HG02588 (cell line): ENCODE results near the gene MYRIP.

Experiments used
- ATAC-seq: cut with Tn5 transposase; IDR thresholded peaks from one replicate; pipeline ENCODE4 v1.9.1; 2021; ENCODE audit warnings: mild to moderate bottlenecking, moderate library complexity; ENCODE audit not compliant: unreplicated experiment

The MYRIP gene

DNA sequence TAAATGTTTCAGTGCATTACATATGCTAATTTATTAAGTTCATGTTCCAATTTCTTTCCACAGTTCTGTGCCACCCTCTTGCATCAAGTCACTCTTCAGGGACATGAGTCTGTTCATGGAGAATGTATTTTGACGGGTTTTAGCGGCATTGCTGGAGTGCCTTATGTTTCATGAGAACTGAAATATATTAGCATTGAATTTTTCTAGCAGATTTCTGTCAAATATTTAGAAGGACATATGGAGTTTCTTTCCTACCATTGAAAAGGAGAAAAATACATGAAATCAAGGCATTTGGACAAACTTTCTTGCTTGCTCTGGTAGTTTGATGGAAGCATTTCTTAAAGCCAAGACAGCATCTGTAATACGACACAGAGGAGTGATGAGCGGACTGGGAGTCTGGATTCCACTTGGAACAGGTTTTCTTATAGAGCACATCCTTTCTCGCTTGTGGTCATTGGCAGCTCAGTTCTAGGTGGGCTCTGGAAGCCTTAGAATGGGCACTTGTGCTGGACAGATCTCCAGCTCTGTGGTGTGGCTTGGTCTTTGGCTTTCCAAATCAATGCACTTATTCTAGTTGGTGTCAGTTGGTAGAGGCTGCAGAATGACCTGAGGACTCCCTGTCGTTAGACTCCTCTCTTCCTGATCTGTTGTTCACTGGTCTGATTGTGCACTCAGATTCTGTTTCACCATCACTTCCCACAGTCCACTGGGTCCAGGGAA, 415.5 kb downstream of the MYRIP start:
- no peak for ATAC-seq

DNA sequence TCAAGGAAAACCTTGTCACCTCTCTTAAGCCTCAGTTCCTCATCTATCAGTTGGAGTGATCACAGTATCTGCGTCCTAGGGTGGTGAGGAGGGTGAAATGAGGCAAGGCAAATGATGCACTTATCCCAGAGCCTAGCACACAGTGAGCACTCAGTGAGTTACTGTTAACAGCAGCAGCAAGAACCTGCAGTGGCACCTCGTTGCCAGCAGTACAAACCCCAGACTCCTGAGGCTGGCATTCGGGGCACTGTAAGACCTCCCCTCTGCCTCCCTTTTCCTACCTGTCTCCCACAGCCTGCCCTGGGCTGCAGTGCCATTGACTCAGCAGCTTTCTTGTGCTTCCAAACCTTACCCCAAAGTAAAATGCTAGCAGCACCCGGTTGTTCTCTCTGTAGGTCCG, 417.2 kb downstream of the MYRIP start:
- ATAC-seq = no peak

DNA sequence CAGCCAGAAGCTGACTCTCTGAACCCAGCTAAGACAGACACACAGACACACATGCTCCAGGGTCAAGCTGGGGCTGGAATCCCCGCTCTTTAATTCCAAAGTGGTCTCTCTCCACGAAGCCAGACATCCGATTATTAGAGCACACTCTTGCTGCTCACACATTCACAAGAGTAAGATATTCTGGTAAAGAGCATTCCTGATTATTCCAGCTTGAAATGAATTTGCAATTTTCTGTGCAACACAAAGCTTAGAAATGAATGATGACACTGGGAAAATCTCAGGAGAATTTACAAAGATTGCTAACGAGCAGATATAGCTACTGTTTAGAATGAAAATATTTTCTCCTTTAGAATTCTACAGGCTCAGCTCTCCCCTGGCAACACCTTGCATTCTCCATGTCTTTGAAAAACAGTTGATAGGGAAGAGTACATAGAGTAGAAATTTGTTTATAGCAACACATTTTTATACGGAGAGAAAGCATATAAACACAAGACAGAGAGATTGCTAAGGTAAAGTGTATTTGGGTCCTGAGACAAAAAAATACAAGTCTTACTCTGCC, 419.5 kb downstream of the MYRIP start:
- no peak for ATAC-seq

DNA sequence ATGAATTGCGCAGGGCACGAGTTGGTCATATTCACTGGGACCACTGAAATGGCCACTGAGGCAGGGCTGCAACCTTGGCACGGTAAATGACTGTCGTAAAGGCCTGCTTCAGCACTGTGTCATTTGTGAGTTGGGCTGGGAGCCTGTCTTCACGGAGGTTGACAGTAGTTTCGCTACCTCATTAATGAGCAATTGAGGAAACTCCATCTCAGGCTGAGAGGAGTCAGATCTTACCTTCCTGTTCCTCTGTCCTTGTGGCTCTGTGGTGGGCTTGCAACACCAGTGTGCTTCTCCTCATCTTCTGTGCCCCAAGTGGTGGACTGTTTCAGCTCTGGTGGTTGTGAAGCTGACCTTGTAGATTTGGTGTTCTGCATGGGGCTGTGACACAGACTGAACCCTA, 420.0 kb downstream of the MYRIP start:
- ATAC-seq = no peak

DNA sequence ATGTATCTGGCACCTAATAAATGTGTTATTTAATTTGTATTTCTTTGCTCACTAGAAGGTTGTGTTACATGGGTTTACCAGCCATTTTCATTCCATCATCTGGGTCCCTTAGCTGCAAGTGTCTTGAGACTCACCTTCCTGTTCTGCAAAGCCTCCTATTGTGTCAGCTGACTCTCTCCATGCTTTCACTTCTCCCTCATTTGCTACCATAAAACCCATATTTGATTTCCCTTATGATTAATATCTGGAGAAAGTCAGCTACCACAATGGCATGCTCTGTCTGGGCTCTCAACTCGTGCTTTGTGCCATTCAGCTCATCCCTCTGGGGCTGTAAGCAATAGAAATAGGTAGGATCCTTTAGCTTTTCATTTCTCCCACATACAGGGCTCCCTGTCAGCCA, 420.6 kb downstream of the MYRIP start:
- ATAC-seq = no peak

DNA sequence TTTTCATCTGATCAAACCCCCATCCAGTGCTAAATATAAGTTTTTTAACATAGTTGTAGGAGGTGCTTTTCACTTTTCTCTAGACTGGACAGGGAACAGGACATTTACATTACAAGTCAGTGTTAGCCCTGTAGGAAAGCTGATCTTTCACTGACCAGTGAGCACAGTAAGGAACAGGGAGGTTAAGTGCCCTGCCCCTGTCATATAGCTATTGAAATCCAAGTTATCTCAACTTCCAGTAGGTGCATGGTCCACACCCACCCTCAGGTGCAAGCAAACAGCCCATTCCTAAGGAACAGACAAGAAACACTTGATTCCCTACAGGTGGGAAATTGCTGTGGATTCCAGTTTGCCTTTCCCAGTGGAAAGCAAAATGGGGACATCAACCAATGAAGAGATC, 421.0 kb downstream of the MYRIP start:
- ATAC-seq = no peak

DNA sequence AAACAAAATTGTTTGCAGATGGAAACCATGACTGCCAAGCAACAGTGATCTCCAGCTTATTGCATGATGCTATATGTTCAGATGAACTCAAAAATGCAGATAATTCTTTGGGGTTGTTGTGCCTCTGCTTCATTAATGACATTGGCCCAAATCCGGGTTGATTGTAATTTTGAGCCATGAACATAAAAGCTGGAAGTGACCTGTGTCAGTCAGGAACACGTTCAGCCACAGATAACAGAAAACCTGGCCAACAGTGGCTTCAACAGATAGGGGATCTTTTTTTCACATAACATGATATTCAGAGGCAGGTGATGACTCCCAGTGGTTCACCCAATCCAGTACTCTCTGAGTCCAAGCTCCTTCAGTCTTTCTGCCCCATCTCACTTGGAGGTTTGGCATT, 423.2 kb downstream of the MYRIP start:
- no peak for ATAC-seq

DNA sequence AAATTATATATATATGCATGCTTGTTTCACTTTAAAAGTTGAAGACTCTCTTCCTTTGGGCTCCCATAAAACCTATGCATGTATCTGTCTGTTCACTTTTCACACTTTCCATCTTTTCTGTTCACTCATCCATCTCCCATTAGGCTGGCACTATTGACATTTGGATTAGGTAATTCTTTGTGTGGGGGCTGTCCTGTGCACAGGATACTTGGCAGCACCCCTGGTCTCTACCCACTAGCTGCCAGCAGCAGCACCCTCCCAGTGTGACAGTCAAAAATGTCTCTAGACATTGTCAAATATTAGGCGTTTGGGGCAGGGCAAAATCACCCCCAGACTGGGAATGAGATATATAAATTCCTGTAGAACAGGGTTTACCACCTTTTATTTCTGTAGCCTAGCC, 427.8 kb downstream of the MYRIP start:
- no peak for ATAC-seq

DNA sequence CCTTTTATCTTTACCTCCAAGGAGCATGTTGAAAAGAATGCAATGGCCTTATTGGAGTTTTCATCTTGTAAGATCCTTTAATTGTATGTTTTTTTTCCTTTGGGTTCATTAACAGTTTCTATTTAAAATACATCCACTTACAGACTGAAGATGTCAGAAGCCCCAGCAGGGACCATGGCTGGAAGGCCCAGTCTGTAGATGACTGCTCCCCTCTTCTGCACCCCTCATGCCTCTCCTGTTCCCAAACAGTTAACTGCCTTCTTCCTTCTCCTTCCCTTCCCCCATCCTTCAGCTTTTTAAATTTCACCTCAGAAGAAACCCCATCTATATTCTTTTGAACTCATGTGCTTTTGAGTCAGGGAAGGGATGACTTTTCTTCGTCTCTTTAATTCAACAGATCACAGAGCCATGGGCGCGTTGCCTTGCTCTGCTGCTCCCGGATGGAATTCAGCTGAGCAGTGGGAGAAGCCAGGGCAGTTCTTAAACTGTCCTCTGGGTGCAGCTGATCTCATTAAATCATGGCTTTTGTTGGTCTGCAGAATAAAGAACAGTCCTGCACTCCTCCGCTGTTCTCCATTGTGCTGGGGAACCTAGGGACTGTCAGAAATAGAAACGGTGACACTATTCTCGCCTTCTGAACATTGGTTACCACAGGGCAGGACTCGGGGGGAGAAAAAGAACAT, 428.6 kb downstream of the MYRIP start:
- no peak for ATAC-seq

DNA sequence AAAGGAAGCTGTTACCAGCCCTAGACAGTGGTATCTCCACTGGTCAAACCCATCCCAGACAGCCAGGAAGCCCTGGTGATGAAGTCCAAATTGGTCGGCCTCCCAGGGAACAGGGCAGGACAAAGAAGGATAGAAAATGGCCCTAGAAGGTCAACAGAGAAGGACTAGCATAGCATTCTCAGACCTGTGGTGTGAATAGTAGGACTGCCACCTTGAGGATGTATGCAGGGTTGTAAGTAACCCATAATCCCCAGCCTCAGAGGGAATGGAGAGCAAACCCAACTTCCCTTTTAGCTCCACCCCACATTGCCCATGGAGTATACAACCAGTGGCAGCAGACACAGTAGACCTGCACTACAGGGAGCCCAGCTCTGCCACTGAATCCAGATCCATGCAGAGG, 431.5 kb downstream of the MYRIP start:
- ATAC-seq = no peak

DNA sequence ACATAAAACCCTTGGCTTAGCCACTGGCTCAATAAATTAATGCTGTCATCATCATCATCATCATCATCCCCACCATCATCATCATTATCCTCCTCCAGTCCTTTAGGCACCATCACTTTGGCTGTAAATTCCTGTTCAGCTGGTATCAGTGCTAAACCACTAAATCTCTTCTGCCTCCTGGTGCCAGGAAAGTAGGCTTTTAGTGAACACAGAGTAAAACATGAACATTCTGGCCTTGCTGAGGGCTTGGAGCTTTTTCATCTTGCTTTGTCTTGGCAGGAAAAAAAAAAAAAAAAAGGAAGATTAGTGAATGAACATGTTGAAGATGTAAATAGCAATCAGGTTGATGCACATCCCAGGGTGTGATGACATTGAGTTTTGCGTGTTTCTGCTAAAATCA, 432.8 kb downstream of the MYRIP start:
- no peak for ATAC-seq

DNA sequence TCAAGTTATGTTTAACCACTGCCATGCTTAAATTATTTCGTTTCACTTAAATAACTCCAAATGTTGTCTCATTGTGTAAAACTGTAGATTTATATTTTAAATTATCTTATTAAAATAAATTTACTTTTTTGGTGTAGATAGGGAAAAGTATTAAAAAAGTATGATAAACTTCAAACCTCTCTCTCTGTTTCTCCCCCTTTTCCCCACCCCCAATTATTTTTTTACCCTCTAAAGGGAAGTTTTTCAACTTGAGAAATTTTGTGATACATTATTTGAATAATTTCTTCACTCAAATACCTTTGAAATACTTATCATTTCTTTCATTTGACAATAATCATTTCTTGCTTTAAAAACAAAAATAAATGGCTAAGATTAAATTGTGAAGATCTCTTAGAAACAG, 433.2 kb downstream of the MYRIP start:
- ATAC-seq = no peak

DNA sequence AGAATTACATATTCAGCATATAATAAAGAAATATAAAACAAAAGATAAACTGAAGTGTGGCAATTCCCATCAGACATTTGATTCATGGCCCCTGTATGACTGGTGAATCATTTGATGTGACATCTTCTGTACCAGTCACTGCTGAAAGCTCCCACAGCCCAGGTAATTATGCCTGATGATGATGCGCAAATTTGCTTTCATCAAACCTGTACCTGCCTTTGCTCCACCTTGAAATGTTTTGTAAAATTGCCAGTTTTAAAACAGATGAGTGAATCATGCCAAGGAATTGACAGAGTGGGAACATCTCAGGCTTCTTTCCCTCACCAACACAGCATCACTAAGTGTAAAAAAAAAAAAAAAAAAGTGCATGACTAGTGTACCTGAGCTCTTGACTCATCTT, 433.6 kb downstream of the MYRIP start:
- no peak for ATAC-seq

DNA sequence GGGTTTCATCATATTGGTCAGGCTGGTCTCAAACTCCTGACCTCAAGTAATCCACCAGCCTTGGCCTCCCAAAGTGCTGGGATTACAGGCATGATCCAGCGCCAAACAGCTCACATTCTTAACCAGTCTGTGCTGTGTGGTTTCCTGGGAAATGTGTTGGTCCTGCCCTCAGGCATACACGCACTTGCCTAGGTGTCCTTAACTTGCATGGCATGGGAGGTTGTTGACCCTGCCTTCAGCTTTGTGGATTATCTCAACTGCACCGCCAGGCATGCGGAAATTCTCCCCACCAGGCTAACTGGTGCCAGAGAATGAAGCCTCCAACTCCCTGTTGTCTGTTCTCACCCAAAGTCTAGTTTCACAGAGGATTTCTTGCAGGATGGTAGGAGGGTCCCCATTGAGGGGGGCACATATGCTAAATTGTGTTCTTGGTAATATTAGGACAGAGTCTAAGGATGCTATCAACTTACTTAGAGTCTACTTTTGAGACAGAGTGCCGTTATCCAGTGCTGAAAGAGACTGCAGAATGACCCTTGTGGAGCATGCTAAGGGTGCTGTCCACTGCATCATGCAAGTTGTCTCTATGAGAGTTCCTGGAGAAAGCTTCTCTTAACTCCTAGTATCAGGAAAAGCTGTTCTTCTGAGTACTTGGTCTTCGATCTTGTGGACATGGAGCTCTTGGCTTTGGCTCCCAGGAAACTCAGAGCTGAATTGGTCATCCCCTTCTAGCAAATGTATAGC, 438.5 kb downstream of the MYRIP start:
- no peak for ATAC-seq

DNA sequence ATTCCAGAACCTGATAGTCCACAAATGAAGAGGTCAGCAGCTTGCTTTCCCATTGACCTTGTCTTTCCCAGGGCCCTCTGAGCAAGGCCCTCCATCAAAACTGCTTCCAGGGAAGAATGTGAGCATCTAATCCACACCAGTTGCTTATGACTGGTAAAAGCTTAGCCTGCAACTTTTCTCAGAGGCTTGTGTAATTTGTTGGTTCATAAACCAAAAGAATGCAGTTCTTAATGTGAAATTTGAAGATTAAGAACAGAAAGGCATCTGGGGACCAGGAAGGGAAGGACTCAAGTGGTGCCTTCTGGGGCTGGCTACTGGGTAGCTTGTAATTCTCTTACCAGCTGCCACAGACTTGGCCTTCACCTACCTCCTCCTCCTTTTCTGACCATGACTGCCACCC, 439.2 kb downstream of the MYRIP start:
- ATAC-seq = no peak

DNA sequence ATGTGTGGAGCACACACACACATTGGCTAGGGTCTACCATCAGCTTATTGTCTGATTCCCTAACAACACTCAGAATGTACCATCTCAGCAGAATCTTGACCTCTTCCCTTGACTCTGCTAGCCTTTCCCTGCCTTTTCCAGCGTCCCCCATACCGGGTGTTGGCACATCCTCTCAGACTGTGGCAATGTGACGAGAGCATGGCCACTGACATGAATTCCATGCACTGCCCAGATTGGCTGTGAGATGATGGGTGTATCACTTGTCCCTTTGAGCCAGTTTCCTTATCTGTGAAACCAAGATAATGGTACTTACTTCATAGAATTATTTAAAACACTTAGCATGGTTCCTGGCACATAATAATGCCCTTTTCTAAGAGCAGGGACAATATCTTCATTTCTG, 439.8 kb downstream of the MYRIP start:
- no peak for ATAC-seq

DNA sequence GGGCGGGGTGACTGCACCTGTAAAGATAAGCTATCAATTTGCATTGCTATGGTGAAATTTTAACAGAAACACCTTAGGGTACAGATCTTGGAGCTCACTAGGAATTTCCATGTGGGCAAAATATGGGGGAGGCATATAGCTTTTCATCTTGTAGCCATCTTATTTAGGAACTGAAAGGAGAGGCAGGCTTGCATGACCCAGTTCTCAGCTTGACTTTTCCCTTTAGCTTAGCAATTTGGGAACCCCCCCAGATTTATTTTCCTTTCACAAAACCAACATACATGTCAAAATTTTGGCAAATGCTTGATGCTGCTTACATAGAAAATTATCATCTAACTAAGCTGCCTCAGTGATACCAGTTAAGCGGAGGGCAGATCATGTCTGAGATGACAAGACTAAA, 445.1 kb downstream of the MYRIP start:
- ATAC-seq = no peak

DNA sequence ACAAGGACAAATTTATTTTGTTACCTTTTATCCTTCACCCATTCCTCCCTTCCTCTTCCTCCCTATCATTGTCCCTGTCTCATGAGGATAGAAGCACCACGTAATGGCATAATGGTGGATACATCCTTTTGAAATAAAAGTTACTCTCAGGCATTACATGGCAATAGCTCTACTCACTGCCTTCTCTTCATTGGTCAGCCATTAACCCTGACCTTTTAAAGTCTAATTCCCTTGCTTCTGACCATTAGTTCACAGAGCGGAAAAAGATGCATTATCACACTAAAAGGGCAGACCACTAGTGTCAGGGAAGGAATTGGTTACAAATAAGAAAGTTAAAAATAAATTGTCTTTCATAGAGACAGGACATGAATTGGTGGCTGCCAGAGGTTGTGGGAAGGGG, 445.5 kb downstream of the MYRIP start:
- no peak for ATAC-seq

DNA sequence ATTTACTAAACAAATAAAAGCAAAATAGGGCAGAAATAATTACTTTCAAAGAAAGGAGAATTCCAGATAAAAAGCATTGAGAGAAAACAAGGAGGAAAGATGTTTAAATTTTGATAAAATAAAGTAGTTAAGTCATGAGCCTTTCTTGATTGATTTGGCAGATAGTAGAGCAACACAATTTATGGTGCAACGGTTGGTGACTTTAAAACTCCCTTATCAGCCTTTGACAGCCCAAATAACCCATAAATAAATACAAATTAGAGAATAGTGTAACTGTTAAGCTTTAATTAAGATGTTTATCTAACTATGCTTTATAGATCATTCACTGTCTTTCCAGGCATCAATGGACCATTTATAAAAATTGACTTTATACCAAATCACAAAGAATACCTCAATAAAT, 446.1 kb downstream of the MYRIP start:
- no peak for ATAC-seq

DNA sequence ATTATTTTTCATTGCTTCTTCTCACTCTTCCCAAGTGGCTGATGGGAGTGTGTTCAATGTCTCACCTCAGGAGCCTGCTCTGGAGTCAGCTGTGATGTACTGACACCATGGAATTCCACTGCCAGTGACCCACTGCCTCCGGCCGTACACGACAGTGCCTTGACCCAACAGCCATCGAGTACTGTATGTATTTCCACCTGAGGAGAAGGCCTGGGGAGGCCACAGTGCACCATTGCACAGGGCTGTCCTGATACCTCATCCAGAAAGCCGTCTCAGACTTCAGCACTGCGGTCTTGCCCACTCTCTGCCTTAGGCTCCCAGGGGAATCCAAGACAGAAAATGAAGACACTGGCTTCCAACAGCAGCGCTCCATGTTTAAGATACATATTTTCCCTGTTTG, 448.7 kb downstream of the MYRIP start:
- ATAC-seq = no peak

DNA sequence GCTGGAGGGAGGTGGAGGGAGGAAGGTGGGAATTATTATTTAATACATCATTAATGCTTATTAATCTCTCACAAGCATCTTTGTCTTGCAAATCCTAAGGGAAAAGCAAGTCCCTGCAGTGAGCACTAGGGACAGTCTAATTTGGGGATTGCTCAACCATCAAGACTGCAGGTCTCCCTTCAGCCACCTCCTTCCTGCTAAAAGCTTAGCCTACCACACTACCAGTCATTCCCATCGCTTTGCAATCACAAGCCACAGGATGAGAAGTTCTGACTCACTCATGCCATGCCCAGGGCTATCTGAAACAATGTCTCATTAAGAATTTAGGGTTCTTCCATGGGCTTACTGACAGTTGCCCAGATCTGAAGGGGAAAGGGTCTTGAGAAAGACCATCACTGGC, 449.1 kb downstream of the MYRIP start:
- no peak for ATAC-seq

DNA sequence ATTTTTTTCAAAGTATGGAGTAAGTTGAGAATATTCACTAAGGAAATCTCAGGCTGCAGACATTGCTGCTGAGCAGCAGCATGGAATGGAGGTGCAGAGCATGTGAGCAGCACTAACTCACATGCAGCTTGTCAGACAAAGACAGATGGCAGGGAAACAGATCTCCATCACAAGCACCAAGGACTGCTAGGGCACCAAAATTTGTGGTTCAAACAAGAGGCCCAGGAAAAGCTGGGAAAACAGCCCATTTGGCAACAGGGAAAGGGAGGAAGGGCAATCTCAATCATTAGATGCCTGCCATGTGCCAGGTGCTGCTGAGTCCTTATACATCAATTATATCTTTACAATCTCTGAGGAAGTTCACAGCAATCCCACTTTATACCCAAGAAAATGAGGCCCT, 452.9 kb downstream of the MYRIP start:
- ATAC-seq = no peak
